HG03354 (cell line): ENCODE results near the gene NDUFS3.
A peak's percentile ranks its signal among the peaks of the same experiment; 100 is the strongest.
"Not testable (repeated sequence)": the region's sequence is repeated elsewhere in the genome, so short reads cannot be mapped to it uniquely, and the experiment has no call there.

Experiments used
- ATAC-seq: cut with Tn5 transposase; IDR thresholded peaks from one replicate; pipeline ENCODE4 v1.9.1; 2021; ENCODE audit warnings: mild to moderate bottlenecking; ENCODE audit not compliant: unreplicated experiment, poor library complexity, severe bottlenecking

The NDUFS3 gene

DNA sequence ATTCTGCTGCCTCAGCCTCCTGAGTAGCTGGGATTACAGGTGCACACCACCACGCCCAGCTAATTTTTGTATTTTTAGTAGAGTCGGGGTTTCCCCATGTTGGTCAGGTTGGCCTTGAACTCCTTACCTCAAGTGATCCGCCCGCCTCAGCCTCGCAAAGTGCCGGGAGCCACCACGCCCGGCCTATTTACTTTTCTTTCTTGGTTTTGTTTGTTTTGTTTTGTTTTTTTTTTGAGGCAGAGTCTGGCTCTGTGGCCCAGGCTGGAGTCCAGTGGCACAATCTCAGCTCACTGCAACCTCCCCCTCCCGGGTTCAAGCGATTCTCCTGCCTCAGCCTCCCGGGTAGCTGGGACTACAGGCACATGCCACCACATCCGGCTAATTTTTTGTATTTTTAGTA lies 21.9 kb upstream of the NDUFS3 start:
- not testable (repeated sequence) for ATAC-seq

DNA sequence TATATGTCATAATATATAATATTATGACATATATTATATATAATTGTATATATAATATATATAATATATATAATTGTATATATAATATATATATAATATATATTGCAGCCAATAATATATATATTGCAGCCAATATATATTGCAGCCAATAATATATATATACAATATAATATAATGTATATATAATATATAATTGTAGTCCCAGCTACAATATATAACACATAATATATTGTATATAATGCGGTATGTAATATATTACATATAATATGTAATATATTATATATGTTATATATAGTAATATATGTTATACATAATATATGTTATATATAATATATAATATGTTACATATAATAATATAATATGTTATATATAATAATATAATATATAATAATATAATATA lies 20.2 kb upstream of the NDUFS3 start:
- no peak for ATAC-seq

DNA sequence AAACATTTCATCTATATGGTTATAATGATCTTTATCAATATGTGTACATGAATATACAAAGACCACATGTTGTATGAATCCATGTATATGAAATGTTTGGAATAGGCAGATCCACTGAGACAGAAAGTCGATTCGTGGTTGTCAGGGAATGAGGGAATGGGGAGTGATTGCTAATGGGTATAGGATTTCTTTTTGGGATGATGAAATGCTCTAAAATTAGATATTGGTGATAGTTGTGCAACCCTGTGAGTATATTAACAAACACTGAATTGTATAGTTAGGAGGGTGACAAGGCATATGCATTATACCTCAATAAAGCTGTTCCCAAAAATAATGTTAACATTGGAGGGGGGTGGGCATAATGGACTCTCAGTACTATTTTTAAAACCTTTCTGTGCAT lies 18.4 kb upstream of the NDUFS3 start:
- no peak for ATAC-seq

GRCh38 chr11:47562393-47562792 lies 16.5 kb upstream of the NDUFS3 start:
- ATAC-seq = not testable (repeated sequence)

GRCh38 chr11:47564366-47564765 lies 14.5 kb upstream of the NDUFS3 start:
- ATAC-seq = not testable (repeated sequence)

DNA sequence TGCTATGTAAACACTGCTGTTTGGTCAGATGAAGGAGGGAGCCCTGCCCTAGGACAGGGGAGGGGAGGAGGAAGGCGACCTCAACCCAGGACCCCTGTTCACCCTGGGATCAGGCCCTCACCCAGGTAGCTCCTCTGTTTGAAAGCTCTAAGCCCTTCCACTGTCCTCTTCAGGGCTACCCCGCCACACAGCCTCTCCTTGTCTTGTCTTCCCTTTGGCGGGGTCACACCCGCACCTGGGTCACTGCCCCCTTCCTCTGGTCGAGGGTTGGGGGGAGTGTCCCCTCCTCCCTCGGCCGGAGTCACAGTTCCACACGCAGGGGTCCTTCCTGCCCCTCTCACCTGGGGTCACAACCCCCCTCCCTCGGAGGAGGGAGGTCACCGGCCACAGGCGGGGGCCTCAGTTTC lies 13.9 kb upstream of the NDUFS3 start:
- ATAC-seq = peak; percentile 16

- ATAC-seq = peak; percentile 87
Observed at GRCh38 chr11:47565340-47566148, 13.3 kb upstream of the NDUFS3 start, which contains the start of gene PTPMT1. PTPMT1 (plus strand) TSS chr11:47565599; CDS start chr11:47565623, 24 bp downstream.

- no peak for ATAC-seq
Observed at GRCh38 chr11:47566149-47566698, 12.7 kb upstream of the NDUFS3 start.

GRCh38 chr11:47569646-47570045 lies 9.2 kb upstream of the NDUFS3 start:
- no peak for ATAC-seq

GRCh38 chr11:47570651-47571356 lies 8.1 kb upstream of the NDUFS3 start:
- ATAC-seq = no peak

DNA sequence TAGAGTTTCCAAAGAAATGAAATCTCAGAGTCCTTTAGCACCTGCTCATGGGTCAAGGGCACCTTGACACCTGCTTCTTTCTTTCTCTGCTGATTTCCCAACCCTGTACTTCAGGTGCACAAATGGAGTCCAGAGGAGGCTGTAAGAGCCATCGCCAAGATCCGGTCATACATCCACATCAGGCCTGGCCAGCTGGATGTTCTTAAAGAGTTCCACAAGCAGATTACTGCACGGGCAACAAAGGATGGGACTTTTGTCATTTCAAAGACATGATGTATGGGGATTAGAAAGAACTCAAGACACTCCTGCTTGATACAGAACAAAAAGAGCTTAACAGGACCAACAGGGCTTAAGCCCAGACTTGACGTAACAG lies 7.5 kb upstream of the NDUFS3 start:
- ATAC-seq = no peak

GRCh38 chr11:47571895-47572294 lies 7.0 kb upstream of the NDUFS3 start:
- ATAC-seq = no peak

- ATAC-seq = no peak
Observed at GRCh38 chr11:47572715-47573255, 6.1 kb upstream of the NDUFS3 start.

- ATAC-seq = no peak
Observed at GRCh38 chr11:47573321-47573720, 5.6 kb upstream of the NDUFS3 start.

DNA sequence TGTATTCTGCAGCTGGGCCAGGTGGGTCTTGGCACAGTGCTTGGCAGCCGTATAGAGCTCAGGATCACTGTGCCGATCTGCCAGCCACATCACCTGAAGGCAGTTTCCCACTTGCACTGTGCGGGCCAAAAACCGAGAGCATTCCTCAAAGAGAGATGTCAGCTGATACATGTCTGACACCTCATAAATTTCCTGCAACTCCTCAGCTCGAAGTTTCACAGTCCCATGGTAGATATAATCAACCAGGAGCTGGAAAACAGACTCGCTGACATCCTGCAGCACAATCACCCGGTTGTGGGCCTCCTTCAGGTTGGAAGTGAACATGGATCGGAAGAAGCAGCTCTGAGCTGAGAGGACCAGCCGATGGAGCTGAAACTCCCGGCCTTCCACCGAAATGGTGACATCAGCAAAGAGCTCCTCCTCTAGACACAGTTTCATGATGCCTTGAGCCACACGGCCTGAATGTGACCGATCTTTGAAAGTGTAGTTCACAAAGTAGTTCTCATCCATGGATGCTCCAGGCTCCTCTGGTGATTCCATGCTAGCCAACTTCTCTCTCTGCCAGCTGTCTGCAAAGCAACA lies 1.3 kb upstream of the NDUFS3 start:
- ATAC-seq = no peak

DNA sequence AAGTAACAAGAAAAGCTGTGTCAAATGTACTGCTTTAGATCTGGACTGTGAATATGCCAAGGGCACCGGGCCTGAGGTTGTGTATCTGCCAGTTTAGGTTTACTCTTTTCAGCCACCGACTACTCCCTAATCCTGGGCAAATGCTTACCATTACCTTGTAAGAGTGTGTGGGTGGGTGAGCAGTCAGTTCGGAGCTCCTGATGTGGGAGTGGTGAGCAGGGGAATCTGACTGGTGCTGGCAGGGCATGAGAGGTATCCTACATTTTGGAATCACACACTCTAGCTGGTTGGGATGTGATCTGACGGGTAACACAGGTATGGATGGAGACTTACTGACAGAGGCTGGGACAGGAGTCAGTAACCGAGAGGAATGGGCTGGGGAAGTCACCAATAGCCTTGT lies 5.0 kb downstream of the NDUFS3 start:
- no peak for ATAC-seq

- ATAC-seq = no peak
Observed at GRCh38 chr11:47586098-47586855, 7.4 kb downstream of the NDUFS3 start, which contains the start of gene FAM180B. FAM180B (plus strand) TSS chr11:47586678; CDS start chr11:47586769, 91 bp downstream.

DNA sequence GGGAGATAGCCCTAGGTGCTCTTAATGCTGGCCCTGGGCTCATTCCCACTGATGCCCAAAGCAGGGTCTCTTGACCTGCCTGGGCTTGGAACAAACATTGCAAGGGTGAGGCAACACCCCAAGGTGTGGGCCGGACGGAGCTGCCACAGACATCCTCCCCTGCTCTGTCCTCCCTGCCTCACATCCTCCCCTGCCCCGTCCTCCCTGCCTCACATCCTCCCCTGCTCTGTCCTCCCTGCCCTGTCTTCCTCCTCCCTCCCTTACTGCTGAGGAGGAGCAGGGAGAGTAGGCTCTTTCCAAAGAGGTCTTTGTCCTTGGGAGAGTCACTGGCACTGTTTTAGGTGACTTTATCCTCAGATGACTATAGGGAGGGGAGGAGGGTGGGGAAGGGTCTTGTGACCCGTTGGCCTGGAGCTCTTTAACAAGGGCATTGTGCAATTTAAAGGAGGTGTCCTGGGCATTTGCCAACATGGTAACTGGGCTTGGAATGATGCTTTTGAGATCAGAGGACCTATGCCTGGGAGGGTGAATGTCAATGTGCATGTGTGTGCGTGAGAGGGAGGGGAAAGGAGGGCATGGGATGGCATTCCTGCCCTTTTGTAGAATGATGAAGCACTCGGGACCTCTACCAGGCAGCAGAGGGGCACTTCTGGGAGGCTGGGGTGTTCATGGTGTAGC lies 8.3 kb downstream of the NDUFS3 start:
- ATAC-seq = no peak
